ENCODE results near the gene LGALS3BP.

DNA sequence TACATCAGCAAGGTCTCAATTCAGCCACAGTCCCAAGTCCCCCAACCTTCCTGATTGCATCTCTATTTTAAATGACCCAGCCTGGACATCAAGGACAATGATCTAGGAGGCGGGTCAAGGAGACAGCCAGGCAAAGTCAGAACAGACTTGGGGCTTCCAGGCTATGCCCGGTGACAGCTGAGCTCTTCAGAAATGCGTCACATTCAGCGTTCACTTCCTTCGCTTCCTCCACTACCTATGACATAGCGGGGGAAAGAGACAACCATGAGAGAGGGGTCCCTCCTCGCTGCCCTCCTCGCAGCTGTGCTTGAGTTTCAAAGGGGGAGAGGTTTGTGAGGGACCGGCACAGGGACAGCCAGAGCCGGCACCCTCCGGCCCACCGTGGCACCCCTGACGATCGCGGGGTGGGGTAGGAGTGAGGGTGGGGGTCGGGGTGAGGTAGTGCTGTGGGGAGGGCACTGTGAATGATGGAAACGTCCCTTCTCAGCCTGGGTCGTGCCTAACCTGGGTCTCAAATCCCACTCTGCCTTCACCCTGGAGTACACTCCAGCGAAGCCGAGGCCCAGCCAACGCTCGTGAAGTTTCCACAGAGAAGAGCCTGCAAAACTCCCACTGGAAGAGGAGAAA lies 12.3 kb upstream of the LGALS3BP start:
- TF ChIP-seq, protein P1, sequence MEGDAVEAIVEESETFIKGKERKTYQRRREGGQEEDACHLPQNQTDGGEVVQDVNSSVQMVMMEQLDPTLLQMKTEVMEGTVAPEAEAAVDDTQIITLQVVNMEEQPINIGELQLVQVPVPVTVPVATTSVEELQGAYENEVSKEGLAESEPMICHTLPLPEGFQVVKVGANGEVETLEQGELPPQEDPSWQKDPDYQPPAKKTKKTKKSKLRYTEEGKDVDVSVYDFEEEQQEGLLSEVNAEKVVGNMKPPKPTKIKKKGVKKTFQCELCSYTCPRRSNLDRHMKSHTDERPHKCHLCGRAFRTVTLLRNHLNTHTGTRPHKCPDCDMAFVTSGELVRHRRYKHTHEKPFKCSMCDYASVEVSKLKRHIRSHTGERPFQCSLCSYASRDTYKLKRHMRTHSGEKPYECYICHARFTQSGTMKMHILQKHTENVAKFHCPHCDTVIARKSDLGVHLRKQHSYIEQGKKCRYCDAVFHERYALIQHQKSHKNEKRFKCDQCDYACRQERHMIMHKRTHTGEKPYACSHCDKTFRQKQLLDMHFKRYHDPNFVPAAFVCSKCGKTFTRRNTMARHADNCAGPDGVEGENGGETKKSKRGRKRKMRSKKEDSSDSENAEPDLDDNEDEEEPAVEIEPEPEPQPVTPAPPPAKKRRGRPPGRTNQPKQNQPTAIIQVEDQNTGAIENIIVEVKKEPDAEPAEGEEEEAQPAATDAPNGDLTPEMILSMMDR (conservative IDR thresholded peaks at IDR 0.05 in 1 of 2, IDR thresholded peaks at IDR 0.05 in 1 of 2; ENCODE audit: extremely low read depth in 1 of 2, insufficient read depth in 1 of 2, low read depth in 1 of 2, low read length in 2 of 2), result no peak
- no peak for TF ChIP-seq EZH2 (IDR thresholded peaks at IDR 0.05; ENCODE audit: borderline replicate concordance, low read length)
